ENCODE measurements around the gene ZBTB16.

The ZBTB16 gene

GRCh38 chr11:114156131-114156581 lies 96.6 kb downstream of the ZBTB16 start:
- no peak for DNase-seq

DNA sequence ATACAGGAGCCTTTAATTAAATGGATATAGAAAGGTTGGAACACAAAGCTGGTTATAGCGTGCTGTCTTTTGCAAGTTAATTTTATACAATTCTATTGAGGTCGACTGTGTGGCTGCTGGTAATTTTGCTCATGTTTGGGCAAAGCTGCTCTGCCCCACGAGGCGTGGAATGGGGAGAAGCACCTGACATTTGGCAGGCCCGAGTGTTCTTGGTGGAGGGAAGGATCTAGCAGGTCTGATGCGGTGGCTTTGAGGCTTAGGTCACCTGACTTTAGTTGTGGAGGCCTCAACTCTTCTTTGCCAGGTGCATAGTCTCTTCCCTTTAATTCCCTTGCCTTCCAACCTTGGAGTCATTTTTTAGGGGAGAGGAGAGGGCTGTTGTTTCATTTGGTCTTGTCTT lies 97.3 kb downstream of the ZBTB16 start:
- DNase-seq = no peak

- DNase-seq = no peak
Measured at GRCh38 chr11:114157476-114158050, 98.1 kb downstream of the ZBTB16 start.

DNA sequence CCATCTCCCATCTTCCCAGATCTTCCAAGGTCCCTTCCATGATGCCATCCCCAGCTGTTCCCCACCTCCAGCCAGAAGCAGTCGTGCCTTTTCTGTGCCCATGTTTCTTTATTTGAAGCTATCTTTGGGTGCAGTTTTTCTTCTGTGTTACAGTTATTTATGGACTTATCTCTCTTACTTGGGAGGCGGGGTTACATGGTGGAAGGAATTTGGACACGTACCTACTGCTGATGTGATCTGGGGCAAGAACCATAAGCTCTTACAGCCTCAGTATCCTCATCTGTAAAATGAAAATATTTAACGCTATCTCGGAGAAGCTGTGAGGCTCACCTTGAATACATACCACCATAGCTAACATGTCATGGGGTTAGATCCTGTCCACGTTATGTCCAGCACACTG lies 98.9 kb downstream of the ZBTB16 start:
- no peak for DNase-seq

DNA sequence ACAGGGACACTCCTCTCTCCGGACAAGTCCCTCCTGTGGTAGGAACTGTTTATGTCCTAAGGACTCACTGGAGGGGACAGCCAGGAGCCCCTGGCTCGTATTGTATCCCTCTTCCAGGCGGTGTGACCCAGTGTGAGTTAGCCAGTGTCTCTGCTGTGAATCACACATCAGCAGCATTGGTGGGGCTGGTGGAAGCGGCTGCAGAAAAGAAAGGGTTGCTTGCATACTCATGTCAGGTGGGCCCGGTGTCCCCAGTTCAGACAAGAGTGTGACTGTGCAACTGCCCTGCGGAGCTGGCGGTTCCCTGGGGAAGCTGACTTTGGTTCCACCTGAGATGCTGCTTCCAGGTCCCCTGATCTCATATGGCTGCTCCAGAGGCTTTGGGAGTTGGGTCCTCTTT lies 99.4 kb downstream of the ZBTB16 start:
- no peak for DNase-seq

- no peak for DNase-seq
Measured at GRCh38 chr11:114159320-114159719, 99.8 kb downstream of the ZBTB16 start.

DNA sequence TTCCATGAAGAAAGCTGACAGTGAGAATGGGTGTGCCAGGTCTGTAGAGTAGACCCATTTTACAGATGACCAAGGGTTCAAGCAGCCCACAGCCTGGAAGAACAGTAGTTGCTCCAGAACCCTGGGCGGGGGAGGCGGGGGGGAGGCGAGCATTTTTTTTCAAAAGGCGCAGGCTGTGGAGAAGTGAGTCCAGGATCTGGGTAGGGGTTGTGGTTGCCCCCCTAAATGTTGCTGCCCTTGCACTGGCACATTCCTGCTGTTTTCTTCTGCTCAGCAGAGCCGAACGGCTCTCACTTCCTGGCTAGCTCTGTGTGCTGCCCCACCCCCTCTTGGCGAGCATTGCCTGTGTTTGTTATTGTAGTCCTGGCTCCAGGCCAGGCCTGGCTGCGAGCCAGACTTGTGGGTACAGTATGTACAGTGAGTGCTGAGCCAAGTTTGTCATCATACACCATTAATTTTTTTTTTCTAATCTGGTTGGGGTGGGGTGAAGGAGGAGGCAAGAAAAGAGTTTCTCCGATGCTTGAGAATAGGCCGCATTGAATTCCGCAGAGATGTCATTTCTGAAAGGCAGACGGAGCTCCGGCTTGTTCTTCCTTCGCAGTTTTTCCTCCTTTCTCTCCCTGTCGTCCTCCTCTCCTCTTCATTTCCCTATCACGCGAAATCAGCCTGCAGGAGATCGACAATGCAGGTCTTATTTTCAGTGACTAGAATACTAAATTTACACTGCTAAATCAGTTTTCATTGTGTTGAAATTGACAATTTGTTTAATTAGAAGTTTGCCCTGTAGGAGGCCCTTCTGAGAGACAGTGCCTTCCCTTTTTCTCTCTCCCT lies 100.5 kb downstream of the ZBTB16 start:
- DNase-seq = peak; percentile 90

GRCh38 chr11:114160894-114161293 lies 101.4 kb downstream of the ZBTB16 start:
- DNase-seq = no peak

DNA sequence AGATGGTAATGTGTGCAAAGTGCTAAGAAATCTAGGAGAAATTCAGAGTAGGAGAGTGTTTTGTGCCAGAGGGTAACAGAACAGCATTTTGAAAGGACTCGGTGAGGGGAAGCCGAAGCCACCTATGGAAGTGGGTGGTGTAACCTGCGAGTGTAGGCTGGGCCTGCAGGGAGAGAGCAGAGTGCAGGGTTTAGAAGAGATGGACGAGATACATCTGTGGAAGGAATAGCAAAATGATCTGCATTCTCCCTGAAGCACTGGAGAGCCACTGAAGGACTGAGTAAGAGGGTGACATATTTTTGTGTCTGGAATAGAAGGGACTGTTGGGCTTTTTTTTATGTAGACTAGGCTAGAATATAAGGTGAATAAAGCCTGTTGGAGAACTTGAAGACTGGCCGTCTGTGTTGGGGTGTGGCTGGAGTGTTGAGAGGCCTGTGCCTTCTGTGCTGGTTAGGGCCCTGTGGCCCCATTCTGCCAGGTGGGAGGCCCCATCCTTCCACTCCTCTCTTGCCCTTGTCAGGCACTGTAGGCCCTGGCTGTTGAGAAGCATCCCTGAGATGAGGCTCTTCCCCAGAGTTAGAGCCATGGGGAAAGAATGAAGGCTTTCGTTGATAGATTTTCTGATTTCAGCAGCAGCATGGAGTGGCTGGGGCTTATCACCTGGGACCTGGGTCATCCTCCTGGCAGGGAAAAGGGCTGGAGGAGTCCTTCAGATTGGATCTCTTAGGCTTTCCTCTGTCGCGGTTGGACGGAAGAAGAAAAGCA lies 102.2 kb downstream of the ZBTB16 start:
- no peak for DNase-seq

GRCh38 chr11:114162719-114163123 lies 103.2 kb downstream of the ZBTB16 start:
- no peak for DNase-seq

- no peak for DNase-seq
Measured at GRCh38 chr11:114163229-114163631, 103.7 kb downstream of the ZBTB16 start.

- no peak for DNase-seq
Measured at GRCh38 chr11:114163830-114164401, 104.4 kb downstream of the ZBTB16 start.

DNA sequence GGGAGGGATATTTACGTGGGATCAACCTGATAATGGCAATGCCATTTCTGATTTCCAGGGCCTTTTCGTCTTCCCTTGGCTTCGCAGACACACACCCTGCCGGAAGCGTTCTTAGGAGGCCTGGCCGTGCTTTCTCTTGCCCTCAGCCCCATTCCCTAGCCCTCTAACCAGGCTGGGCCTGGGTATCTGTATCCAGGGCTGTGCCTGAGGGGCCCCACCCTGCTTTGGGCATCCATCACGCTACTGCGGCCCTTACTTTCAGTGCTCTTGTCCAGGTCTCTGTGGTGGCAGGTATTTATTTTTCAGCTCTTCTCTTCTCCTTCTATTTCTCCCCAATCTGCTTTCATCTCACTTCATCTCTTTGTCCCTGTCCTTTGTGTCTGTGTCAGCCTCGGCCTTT lies 105.0 kb downstream of the ZBTB16 start:
- no peak for DNase-seq

GRCh38 chr11:114165326-114166230 lies 106.1 kb downstream of the ZBTB16 start:
- no peak for DNase-seq

DNA sequence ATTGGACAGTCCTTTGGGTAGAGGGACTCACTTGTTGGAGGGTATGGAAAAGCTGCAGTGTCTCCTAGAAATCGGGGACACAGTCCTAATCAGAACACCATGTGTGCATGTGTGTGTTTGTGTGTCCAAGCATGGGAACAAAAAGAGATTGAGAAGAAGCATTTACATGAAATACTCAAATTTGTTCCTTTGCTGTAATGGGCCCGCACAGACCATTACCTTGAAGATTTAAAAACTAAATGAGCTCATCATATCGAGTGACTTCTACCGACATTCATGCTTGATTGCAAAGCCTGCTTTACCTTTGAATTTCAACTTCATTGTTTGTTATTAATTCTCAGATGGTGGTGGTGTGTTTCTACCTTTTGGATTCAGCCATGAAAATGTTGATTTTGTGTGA lies 106.9 kb downstream of the ZBTB16 start:
- DNase-seq = no peak

DNA sequence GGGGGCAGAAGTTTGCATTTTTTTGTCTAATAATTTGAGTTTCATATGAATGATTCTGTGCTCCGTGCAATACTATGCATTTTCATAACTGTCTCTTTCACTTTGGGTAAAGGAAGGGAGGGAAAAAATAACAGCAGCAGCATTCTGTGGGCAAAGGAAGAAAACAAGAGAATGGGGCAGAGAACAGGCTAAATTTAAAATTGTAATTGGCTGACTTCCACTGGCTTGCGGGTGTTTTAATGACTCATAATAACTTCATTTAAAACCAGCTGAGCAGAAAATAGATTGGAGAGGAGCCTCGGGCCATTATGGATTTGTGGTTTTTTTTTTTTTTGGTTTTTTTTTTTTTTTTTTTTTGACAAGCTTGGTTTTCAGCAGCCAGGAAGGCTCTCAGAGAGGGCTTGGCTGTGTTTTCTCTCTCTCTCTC lies 107.4 kb downstream of the ZBTB16 start:
- no peak for DNase-seq

DNA sequence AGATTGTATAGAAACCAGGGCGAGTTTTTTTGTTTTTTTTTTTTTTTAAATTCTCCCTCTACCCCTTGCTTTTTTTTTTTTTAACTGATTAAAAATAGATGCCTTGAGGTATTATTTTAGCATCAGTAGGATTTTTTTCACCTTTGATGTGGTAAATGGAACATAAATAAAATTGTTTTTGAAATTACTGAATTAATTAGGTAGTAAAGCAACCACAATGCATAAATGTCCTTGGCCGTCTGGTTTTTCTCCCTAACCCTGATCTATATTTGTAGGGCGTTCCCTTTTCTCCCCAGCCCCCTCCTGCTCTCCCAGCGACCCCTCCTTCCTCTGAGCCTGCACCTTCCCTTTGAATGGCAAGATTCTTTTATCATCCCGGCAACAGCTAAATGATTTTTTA lies 107.8 kb downstream of the ZBTB16 start:
- DNase-seq = no peak

DNA sequence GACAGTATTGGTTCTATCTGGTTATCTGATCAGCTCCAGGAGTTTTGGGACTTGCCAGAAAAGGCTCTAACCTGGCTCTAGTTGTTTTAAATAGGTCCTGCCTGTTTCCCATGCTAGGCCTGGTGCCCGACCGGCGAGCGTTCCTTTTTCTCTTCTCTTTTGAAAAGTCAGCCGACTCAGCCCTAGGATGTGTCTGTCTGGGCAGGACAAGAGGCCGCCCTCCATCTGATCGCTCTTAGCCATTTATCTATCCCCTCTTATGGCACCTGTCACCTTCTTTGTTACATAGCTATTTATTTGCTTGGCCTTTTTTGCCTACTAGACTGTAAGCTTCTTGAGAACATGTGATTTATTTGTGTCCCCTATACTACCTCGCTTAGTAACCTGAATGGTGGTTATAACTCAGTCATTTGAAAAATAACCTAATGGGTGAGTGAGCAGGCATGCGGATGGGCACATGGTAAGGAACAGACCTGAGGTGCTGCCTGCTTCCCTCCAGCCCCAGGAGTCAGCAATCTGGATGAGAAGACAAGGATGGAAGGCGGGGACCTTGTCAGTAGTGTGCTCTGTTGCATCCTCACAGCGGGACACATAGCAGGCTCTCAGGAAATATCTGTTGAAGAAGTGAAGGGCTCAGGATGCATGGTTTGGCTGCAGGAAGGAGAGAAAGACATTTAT lies 108.4 kb downstream of the ZBTB16 start:
- DNase-seq = no peak

DNA sequence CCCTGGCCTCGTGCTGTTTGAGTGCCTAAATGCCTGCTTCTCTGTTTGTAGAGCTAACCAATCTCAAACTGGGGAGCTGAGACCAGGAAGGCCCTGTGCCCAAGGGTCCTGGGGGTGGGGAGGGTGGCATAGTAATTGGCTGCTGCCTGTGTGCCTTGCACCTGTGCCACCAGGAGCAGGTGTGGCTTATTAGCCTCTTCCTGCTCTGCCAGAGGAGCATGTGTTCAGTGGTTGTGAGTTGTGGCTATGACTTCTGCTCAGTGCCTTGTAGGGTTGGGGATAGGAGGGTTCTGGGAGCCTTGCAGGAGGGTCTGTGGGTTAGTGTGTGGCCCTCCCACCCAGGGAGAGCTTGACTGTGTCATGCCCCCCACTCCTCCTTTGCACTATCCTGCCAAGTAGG lies 109.2 kb downstream of the ZBTB16 start:
- no peak for DNase-seq

- DNase-seq = no peak
Measured at GRCh38 chr11:114169321-114169749, 109.8 kb downstream of the ZBTB16 start.

DNA sequence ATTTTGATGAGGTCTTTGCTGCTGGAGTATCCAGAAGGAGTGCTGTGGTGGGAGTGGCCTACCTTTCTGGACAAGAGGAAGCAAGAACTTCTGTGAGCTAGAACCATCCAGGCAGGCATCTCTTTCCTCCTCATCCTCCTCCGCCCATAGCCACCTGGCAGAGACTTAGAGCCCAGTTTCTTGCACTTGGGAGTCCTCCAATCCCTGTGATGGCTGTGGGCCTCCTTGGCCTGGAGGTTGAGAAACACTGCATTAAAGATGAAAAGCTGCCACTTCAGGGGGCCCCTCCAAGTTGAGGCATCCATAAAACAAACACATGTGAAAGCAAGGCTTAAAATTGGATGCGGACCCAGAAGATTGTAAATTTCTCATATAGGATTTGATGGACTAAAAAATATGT lies 110.3 kb downstream of the ZBTB16 start:
- DNase-seq = no peak

DNA sequence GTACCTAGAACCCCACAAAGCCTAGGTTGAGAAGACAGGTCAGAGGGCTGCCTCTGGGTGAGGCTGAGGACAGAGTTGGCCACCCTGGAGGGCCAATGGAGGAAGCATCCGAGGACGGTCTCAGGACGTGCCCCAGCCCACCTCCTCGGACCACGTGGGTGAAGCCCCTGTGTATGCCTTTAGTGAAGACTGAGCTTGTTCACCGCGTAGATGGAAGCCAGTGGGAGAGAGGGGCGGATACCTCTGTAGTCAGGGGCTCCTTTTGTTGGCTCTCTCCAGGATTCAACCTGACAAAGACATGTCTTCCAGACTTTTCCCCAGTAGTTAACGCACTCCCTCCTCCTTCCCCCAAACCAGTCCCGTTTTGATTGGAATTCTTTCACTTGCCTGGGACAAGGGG lies 110.7 kb downstream of the ZBTB16 start:
- no peak for DNase-seq

Data from stimulated activated CD8-positive, alpha-beta memory T cell treated with anti-CD3 and anti-CD28 coated beads, Interleukin-4, amount 100 ng/mL, for 48 hours (primary cell).